SK-N-SH treated with all-trans-retinoic acid at 6 μM for 48 hours (cell line): ENCODE results near the gene EAF1.

Experiments
- CREB5 ChIP-seq: fragments of 250-450 bp; sonication (Bioruptor Pico); IDR thresholded peaks from 2 replicates; pipeline ENCODE4 v1.5.1; 2020; ENCODE audit warnings: low read depth, mild to moderate bottlenecking, moderate library complexity
- ESRRG ChIP-seq: fragments of 250-450 bp; sonication (Bioruptor Pico); IDR thresholded peaks from 2 replicates; pipeline ENCODE4 v1.6.1; 2021; ENCODE audit warnings: mild to moderate bottlenecking
- PATZ1 ChIP-seq: fragments of 250-450 bp; sonication (Bioruptor Pico); IDR thresholded peaks from 2 replicates; pipeline ENCODE4 v1.8.0; 2020; ENCODE audit warnings: mild to moderate bottlenecking, moderate library complexity, borderline replicate concordance
- PPARA ChIP-seq: fragments of 250-450 bp; sonication (Bioruptor Pico); IDR thresholded peaks from 2 replicates; pipeline ENCODE4 v1.5.0; 2020; ENCODE audit warnings: mild to moderate bottlenecking, borderline replicate concordance
- RARB ChIP-seq: fragments of 250-450 bp; sonication (Bioruptor Pico); IDR thresholded peaks from 2 replicates; pipeline ENCODE4 v1.8.0; 2021; ENCODE audit warnings: mild to moderate bottlenecking, moderate library complexity
- TSHZ2 ChIP-seq: fragments of 250-450 bp; sonication (Bioruptor Pico); IDR thresholded peaks from 2 replicates; pipeline ENCODE4 v1.5.0; 2020; ENCODE audit warnings: mild to moderate bottlenecking, moderate library complexity
- ZC3H10 ChIP-seq: fragments of 250-450 bp; sonication (Bioruptor Pico); IDR thresholded peaks from 2 replicates; pipeline ENCODE4 v1.5.1; 2021; ENCODE audit warnings: mild to moderate bottlenecking, moderate library complexity
- ZNF8 ChIP-seq: fragments of 450-650 bp; formaldehyde crosslinking; IDR thresholded peaks from 2 replicates; pipeline ENCODE4 v1.5.0; 2020; ENCODE audit warnings: mild to moderate bottlenecking, moderate library complexity

- no peak for TF ChIP-seq CREB5 (CRISPR knock-in tag)
- TF ChIP-seq RARB (CRISPR knock-in tag) = no peak
- no peak for TF ChIP-seq ZNF8 (CRISPR knock-in tag)
- no peak for TF ChIP-seq TSHZ2
- TF ChIP-seq ESRRG (CRISPR knock-in tag) = no peak
- no peak for TF ChIP-seq PATZ1 (CRISPR knock-in tag)
- no peak for TF ChIP-seq ZC3H10 (CRISPR knock-in tag)
- TF ChIP-seq PPARA (CRISPR knock-in tag) = no peak
Observed at GRCh38 chr3:15476378-15476777, 49.0 kb downstream of the EAF1 start.
